Measurements from ENCODE around the gene MLNR.
A peak's percentile ranks its signal among the peaks of the same experiment; 100 is the strongest.

Gene MLNR

GRCh38 chr13:49226613-49227012 lies 6.5 kb downstream of the MLNR start:
- H3K27ac ChIP-seq, result no peak overlapping the region
- TF ChIP-seq CTCF (conservative IDR thresholded peaks at IDR 0.05) (no peak), ZFX (IDR thresholded peaks at IDR 0.05) (no peak)

- no peak overlapping the region for H3K27ac ChIP-seq
- TF ChIP-seq ZFX (IDR thresholded peaks at IDR 0.05) (no peak), CTCF (conservative IDR thresholded peaks at IDR 0.05) (no peak)
These were observed 14.6 kb downstream of the MLNR start for GRCh38 chr13:49234741-49235140.

GRCh38 chr13:49235856-49236431 lies 15.8 kb downstream of the MLNR start:
- TF ChIP-seq ZFX (IDR thresholded peaks at IDR 0.05) (no peak), CTCF (conservative IDR thresholded peaks at IDR 0.05) (no peak)
- H3K27ac ChIP-seq, result no peak overlapping the region

GRCh38 chr13:49238621-49239020 lies 18.5 kb downstream of the MLNR start:
- no peak overlapping the region for H3K27ac ChIP-seq
- TF ChIP-seq CTCF (conservative IDR thresholded peaks at IDR 0.05) (no peak), ZFX (IDR thresholded peaks at IDR 0.05) (no peak)

- no peak overlapping the region for H3K27ac ChIP-seq
- TF ChIP-seq ZFX (IDR thresholded peaks at IDR 0.05), result no peak
- peak; percentile 62 for TF ChIP-seq CTCF (conservative IDR thresholded peaks at IDR 0.05)
These were observed 19.9 kb downstream of the MLNR start for GRCh38 chr13:49240017-49240416.

GRCh38 chr13:49241296-49241695 lies 21.2 kb downstream of the MLNR start:
- H3K27ac ChIP-seq, result no peak overlapping the region
- TF ChIP-seq CTCF (conservative IDR thresholded peaks at IDR 0.05) (no peak), ZFX (IDR thresholded peaks at IDR 0.05) (no peak)

- TF ChIP-seq ZFX (IDR thresholded peaks at IDR 0.05) (no peak), CTCF (conservative IDR thresholded peaks at IDR 0.05) (no peak)
- no peak overlapping the region for H3K27ac ChIP-seq
These were observed 25.0 kb downstream of the MLNR start for GRCh38 chr13:49245101-49245500.
